ENCODE results near the gene JMJD4. TPM values are rescaled to one million over a fixed set of nuclear protein-coding genes. Genes with fewer than 3 reads are reported as not detected.

The JMJD4 gene
- total RNA-seq, 2 experiments from 2014 or later, result 16.8 to 17.3 TPM

DNA sequence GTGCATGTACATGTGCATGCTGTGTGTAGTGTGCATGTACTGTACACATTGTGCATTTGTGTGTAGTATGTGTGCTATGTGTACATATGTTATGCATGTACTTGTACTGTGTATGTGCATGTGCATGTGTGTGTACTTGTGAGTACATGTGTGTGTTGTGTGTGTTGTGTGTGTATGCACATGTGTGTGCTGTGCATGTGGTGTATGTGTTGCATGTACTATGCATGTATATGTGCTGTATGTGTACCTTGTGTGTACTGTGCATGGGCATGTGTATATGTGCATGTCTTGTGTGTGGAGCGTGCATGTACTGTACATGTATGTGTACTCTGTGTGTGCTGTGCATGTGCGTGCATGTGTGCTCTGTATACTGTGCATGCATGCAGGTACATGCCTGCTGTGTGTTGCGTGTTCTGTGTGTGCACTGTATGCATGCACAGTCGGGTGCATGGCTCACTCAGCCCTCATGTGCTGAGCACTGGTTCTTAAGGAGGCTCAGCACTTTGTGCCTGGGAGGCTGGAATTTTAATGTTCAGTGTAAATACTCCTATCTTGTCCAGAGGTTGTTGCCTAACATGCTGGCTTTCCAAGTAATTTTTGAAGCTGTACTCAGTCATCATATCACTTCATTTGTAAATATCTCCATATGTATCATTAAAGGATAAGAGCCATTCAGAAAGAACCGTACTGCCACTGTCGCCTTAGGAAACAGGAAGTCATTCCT is 32.5 kb upstream of the JMJD4 start:
- Mint-ChIP-seq H3K27ac (peak overlapping the region; percentile 62), H3K36me3 (ENCODE audit: low read depth) (peaks cover 42% of the 10 kb centered on the region)

GRCh38 chr1:227766653-227767277 is 31.7 kb upstream of the JMJD4 start:
- DNase-seq (peak; percentile 30), ATAC-seq (peak; percentile 6)
- H3K27ac Mint-ChIP-seq, result peak overlapping the region; percentile 83
- H3K27me3 Mint-ChIP-seq (ENCODE audit: low read depth), result no peaks in the 10 kb centered on the region
- H3K36me3 Mint-ChIP-seq (ENCODE audit: low read depth), result peaks cover 37% of the 10 kb centered on the region
- H3K4me3 Mint-ChIP-seq, result peak overlapping the region; percentile 52
- POLR2A ChIA-PET, result interaction anchor here (1.0 kb wide), 1 partner anchor 21 kb away, joined by 6 read pairs; no protein-coding TSS in a partner anchor
- CTCF ChIA-PET, result interaction anchor here (0.9 to 1.7 kb wide), 4 partner anchors 8 to 187 kb away, joined by 3 to 7 read pairs (median 6); no protein-coding TSS in a partner anchor
- no peaks in the 10 kb centered on the region for H3K9me3 Mint-ChIP-seq (ENCODE audit: insufficient read depth)
- peaks cover 64% of the 10 kb centered on the region for H3K4me1 Mint-ChIP-seq (ENCODE audit: low read depth)

More for the DNA sequence above, 32.5 kb upstream of the JMJD4 start:
- Mint-ChIP-seq H3K9me3 (ENCODE audit: insufficient read depth) (no peaks in the 10 kb centered on the region), H3K4me3 (no peak overlapping the region), H3K27me3 (ENCODE audit: low read depth) (no peaks in the 10 kb centered on the region), H3K4me1 (ENCODE audit: low read depth) (peaks cover 60% of the 10 kb centered on the region)
- DNase-seq (no peak), ATAC-seq (no peak)
- ChIA-PET CTCF (interaction anchor here (1.6 kb wide), 1 partner anchor 186 kb away, joined by 6 read pairs; no protein-coding TSS in a partner anchor), POLR2A (no interaction called here)

GRCh38 chr1:227766015-227766634 is 31.0 kb upstream of the JMJD4 start:
- Mint-ChIP-seq H3K27me3 (ENCODE audit: low read depth) (no peaks in the 10 kb centered on the region), H3K9me3 (ENCODE audit: insufficient read depth) (no peaks in the 10 kb centered on the region), H3K4me1 (ENCODE audit: low read depth) (peaks cover 70% of the 10 kb centered on the region), H3K4me3 (peak overlapping the region; percentile 52), H3K36me3 (ENCODE audit: low read depth) (peaks cover 42% of the 10 kb centered on the region), H3K27ac (peak overlapping the region; percentile 83)
- ChIA-PET CTCF (interaction anchor here (0.8 to 1.7 kb wide), 5 partner anchors 9 to 223 kb away, joined by 3 to 7 read pairs (median 6); no protein-coding TSS in a partner anchor), POLR2A (interaction anchor here (0.7 to 1.0 kb wide), 2 partner anchors 22 to 391 kb away, joined by 3 to 6 read pairs; no protein-coding TSS in a partner anchor)
- DNase-seq (peak; percentile 92), ATAC-seq (peak; percentile 81)

DNA sequence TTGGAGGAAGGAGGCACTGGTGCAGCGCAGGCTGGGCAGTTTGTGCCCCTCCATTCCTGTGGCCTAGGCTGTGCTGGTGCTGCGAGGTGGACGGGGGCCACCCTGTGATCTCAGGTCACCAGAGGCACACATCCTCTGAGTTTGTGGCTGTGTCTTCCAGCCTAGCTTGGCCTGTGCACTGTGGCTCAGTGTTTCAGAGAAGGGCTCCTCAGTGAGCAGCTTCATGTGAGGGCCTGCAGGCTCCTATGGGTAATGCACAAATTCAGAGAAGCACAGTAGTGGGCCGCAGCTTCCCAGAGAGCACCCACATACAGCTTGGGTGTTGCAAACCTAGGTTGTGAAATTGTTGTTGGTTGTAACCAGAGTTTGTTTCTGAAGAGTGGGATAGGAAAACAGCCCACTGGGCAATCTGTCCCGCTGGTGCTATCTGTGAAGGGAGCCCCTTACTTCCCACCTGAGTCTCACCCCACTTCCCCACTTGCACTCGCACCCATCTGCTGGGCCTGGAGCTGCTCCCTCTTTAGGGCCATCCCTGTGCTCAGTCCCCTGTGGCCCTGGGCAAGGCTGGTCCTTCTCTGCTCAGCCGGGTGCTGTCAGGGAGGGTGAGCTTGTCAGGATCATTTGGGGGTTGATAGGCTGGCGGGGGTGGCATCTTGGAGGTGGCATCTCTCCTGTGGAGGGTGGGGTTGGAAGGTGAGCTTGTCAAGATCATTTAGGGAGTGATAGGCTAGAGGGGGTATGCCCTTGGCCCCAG is 30.3 kb upstream of the JMJD4 start:
- peaks cover 49% of the 10 kb centered on the region for H3K36me3 Mint-ChIP-seq (ENCODE audit: low read depth)
- peak overlapping the region; percentile 5 for H3K27ac Mint-ChIP-seq
- ChIA-PET CTCF (interaction anchor here (0.7 to 1.7 kb wide), 7 partner anchors 10 to 223 kb away, joined by 3 to 7 read pairs (median 3); no protein-coding TSS in a partner anchor), POLR2A (interaction anchor here (0.7 to 1.0 kb wide), 2 partner anchors 23 to 392 kb away, joined by 3 to 6 read pairs; no protein-coding TSS in a partner anchor)
- peak overlapping the region; percentile 52 for H3K4me3 Mint-ChIP-seq
- no peak for DNase-seq
- H3K27me3 Mint-ChIP-seq (ENCODE audit: low read depth), result no peaks in the 10 kb centered on the region
- H3K4me1 Mint-ChIP-seq (ENCODE audit: low read depth), result peaks cover 74% of the 10 kb centered on the region
- no peaks in the 10 kb centered on the region for H3K9me3 Mint-ChIP-seq (ENCODE audit: insufficient read depth)
- ATAC-seq, result no peak

GRCh38 chr1:227764019-227764391 is 28.9 kb upstream of the JMJD4 start:
- no peak overlapping the region for H3K4me3 Mint-ChIP-seq
- no peaks in the 10 kb centered on the region for H3K9me3 Mint-ChIP-seq (ENCODE audit: insufficient read depth)
- H3K27ac Mint-ChIP-seq, result peak overlapping the region; percentile 23
- ATAC-seq (no peak), DNase-seq (no peak)
- H3K27me3 Mint-ChIP-seq (ENCODE audit: low read depth), result no peaks in the 10 kb centered on the region
- ChIA-PET CTCF (interaction anchor here (1.1 to 3.1 kb wide), 5 partner anchors 11 to 204 kb away, joined by 4 to 18 read pairs (median 11); partner anchors contain the start of gene WNT9A), POLR2A (no interaction called here)
- peaks cover 75% of the 10 kb centered on the region for H3K4me1 Mint-ChIP-seq (ENCODE audit: low read depth)
- peaks cover 63% of the 10 kb centered on the region for H3K36me3 Mint-ChIP-seq (ENCODE audit: low read depth)

DNA sequence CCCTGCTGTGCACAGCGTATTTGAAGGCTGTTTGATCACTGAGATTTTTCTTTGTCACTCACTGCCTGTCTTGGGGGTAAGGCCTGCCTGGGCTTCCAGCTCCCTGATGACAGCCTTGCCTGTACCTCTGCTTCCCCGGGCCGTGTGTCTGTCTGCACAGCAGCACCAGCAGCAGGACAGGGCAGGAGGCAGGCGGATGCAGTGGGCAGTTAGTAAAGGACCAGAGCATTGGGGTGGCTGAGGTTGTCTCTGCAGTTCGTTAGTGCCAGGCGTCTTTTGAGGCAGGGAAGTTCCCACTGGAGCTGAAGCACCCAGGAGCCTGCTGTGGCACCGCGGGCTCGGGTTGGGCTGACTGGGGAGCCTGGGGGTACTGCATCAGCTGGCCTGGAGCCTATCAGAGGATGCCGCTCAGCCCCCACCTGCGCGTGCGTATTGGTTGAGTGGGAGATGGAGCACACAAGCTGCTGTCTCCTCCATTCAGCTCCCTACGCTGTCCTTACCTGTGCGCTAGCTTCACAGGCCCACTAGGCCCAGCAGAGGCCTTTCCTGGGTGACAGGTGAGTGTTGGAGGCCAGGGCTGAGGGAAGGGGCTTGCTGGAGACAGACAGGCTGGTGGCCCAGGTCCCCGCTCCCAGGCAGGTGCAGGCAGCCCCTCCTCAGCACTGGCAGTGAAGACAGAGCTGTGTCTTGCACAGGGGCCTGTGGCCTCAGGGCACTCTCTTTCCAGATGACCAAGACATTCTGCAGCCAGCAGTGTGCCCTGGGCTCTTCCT is 28.3 kb upstream of the JMJD4 start:
- H3K27me3 Mint-ChIP-seq (ENCODE audit: low read depth), result no peaks in the 10 kb centered on the region
- POLR2A ChIA-PET, result interaction anchor here (1.0 kb wide), 1 partner anchor 24 kb away, joined by 3 read pairs; no protein-coding TSS in a partner anchor
- H3K4me3 Mint-ChIP-seq, result no peak overlapping the region
- peak overlapping the region; percentile 68 for H3K27ac Mint-ChIP-seq
- H3K4me1 Mint-ChIP-seq (ENCODE audit: low read depth), result peaks cover 79% of the 10 kb centered on the region
- DNase-seq (no peak), ATAC-seq (no peak)
- H3K36me3 Mint-ChIP-seq (ENCODE audit: low read depth), result peaks cover 62% of the 10 kb centered on the region
- CTCF ChIA-PET, result interaction anchor here (1.0 to 3.1 kb wide), 11 partner anchors 8 to 204 kb away, joined by 3 to 18 read pairs (median 5); partner anchors contain the start of gene WNT9A
- H3K9me3 Mint-ChIP-seq (ENCODE audit: insufficient read depth), result no peaks in the 10 kb centered on the region

GRCh38 chr1:227762231-227762911 is 27.3 kb upstream of the JMJD4 start:
- ChIA-PET CTCF (interaction anchor here (0.7 to 3.1 kb wide), 19 partner anchors 9 to 404 kb away, joined by 3 to 18 read pairs (median 3); partner anchors contain the start of gene WNT9A), POLR2A (interaction anchor here (1.0 kb wide), 1 partner anchor 25 kb away, joined by 3 read pairs; no protein-coding TSS in a partner anchor)
- ATAC-seq (peak; percentile 78), DNase-seq (peak; percentile 94)
- Mint-ChIP-seq H3K4me3 (peak overlapping the region; percentile 31), H3K27ac (peak overlapping the region; percentile 77), H3K36me3 (ENCODE audit: low read depth) (peaks cover 54% of the 10 kb centered on the region), H3K4me1 (ENCODE audit: low read depth) (peaks cover 76% of the 10 kb centered on the region), H3K9me3 (ENCODE audit: insufficient read depth) (no peaks in the 10 kb centered on the region), H3K27me3 (ENCODE audit: low read depth) (no peaks in the 10 kb centered on the region)

DNA sequence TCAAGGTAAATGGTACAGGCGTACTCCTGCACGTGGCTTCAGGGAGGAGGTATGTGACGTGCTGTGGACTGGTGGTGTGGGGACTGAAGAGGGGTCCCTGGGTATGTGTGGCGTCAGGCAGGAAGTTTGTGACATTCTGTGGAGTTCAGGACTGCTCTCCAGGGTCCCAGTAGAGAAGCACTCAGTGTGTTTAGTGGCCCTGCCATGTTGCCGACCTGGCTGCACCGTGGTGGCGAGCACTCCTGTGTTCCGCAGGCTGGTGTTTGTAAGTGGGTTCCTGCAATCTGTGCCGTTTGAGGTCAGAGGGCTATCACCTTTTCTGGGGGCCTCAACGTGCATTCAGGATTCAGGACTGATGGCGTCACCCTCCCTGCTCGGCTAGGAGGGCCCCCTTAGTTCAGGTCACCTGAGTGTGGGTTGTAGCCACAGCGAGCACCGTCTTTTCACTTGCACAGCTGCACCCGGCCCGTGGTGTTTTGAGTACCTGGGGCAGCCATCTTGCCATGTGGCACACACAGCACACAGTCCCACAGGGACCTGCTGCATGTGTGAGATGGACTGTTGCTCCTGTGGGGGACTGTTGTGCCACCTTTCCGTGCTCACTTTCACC is 26.6 kb upstream of the JMJD4 start:
- peaks cover 70% of the 10 kb centered on the region for H3K4me1 Mint-ChIP-seq (ENCODE audit: low read depth)
- POLR2A ChIA-PET, result no interaction called here
- DNase-seq (no peak), ATAC-seq (no peak)
- CTCF ChIA-PET, result interaction anchor here (0.7 to 3.1 kb wide), 14 partner anchors 9 to 405 kb away, joined by 3 to 18 read pairs (median 4); partner anchors contain the start of gene WNT9A
- no peak overlapping the region for H3K4me3 Mint-ChIP-seq
- peak overlapping the region; percentile 77 for H3K27ac Mint-ChIP-seq
- H3K36me3 Mint-ChIP-seq (ENCODE audit: low read depth), result peaks cover 51% of the 10 kb centered on the region
- H3K27me3 Mint-ChIP-seq (ENCODE audit: low read depth), result no peaks in the 10 kb centered on the region
- no peaks in the 10 kb centered on the region for H3K9me3 Mint-ChIP-seq (ENCODE audit: insufficient read depth)

- H3K27ac Mint-ChIP-seq, result no peak overlapping the region
- ChIA-PET POLR2A (no interaction called here), CTCF (interaction anchor here (1.5 to 3.1 kb wide), 2 partner anchors 14 to 185 kb away, joined by 6 to 10 read pairs; no protein-coding TSS in a partner anchor)
- H3K36me3 Mint-ChIP-seq (ENCODE audit: low read depth), result peaks cover 47% of the 10 kb centered on the region
- DNase-seq, result no peak
- H3K4me3 Mint-ChIP-seq, result no peak overlapping the region
- no peak for ATAC-seq
- H3K4me1 Mint-ChIP-seq (ENCODE audit: low read depth), result peaks cover 56% of the 10 kb centered on the region
- H3K27me3 Mint-ChIP-seq (ENCODE audit: low read depth), result no peaks in the 10 kb centered on the region
- no peaks in the 10 kb centered on the region for H3K9me3 Mint-ChIP-seq (ENCODE audit: insufficient read depth)
These were observed 25.3 kb upstream of the JMJD4 start for GRCh38 chr1:227760377-227760776.
